HCT116 (cell line): ENCODE data around the gene SGCA. TPM values are rescaled to one million over a fixed set of nuclear protein-coding genes. Genes with fewer than 3 reads are reported as not detected.

Source experiments
- ATAC-seq: fragments of 200-7000 bp; cut with Tn5 transposase; 2 replicates; pipeline ENCODE4 v1.9.1; 2020; ENCODE audit warnings: mild to moderate bottlenecking, moderate library complexity
- BruUV-seq: library from RNA; stranded (reverse); fragments of 400-500 nt; replicated peaks from 2 replicates; lab custom pipeline; 2021; lab: Mats Ljungman, UMichigan
- CTCF ChIA-PET: fragments of 300-600 bp; sonication (Branson Sonifier 250); formaldehyde crosslinking; loops from one replicate; lab custom pipeline; 2021; ENCODE audit warnings: antibody characterized with exemption; lab: Charles Lee
- POLR2A ChIA-PET: fragments of 300-600, 350-600 bp; sonication (Branson Sonifier 250); formaldehyde crosslinking; loops from one replicate; lab custom pipeline; 2021; ENCODE audit warnings: antibody characterized with exemption; lab: Charles Lee
- RAD21 ChIA-PET, 2 experiments: fragments of 300-600 bp; sonication (Branson Sonifier 250); formaldehyde crosslinking; loops; one replicate each; lab custom pipeline; 2023; ENCODE audit warnings: low total read pairs in 2 of 2; ENCODE audit not compliant: uncharacterized antibody in 2 of 2, unreplicated experiment in 2 of 2, low non-redundant PET in 1 of 2; lab: Charles Lee
- DNase-seq: peaks from one replicate; pipeline ENCODE4 v3.0.0-alpha.2; 2010; ENCODE audit warnings: low read depth, low spot score
- H2AFZ ChIP-seq: fragments of 200-600 bp; shearing (Covaris generic), sonication (generic); 2 replicates; pipeline ENCODE4 v1.6.1; 2017; ENCODE audit warnings: low read depth, mixed run types, mixed read lengths, antibody characterized with exemption, low read length; ENCODE audit not compliant: poor library complexity, severe bottlenecking
- H3K27ac ChIP-seq: 2 replicates; pipeline ENCODE4 v1.5.1; 2012; ENCODE audit warnings: low read depth, low read length
- H3K27me3 ChIP-seq: fragments of 200-600 bp; sonication (generic); 2 replicates; pipeline ENCODE4 v1.6.1; 2016; ENCODE audit warnings: mixed run types, low read length, mixed read lengths; ENCODE audit not compliant: insufficient read depth
- H3K36me3 ChIP-seq, 2 experiments: fragments of 200-500 bp in 1 of 2; fragments of 200-600 bp in 1 of 2; sonication (Bioruptor generic) in 1 of 2; sonication (generic) in 1 of 2; 2 replicates each; pipeline versions ENCODE4 v1.5.1 to v1.6.1; 2014 to 2016; ENCODE audit warnings: low read length in 2 of 2, inconsistent platforms in 1 of 2, mixed read lengths in 1 of 2, mixed run types in 1 of 2; ENCODE audit not compliant: insufficient read depth in 2 of 2, control insufficient read depth in 1 of 2
- H3K4me1 ChIP-seq, 2 experiments: fragments of 200-600 bp in 1 of 2; sonication (generic) in 1 of 2; 2 replicates each; pipeline versions ENCODE4 v1.5.1 to v1.6.1; 2012 to 2017; ENCODE audit warnings: low read length in 2 of 2, inconsistent platforms in 1 of 2, mild to moderate bottlenecking in 1 of 2, mixed read lengths in 1 of 2, mixed run types in 1 of 2, moderate library complexity in 1 of 2; ENCODE audit not compliant: insufficient read depth in 2 of 2, control insufficient read depth in 1 of 2
- H3K4me2 ChIP-seq: fragments of 200-600 bp; sonication (generic); 2 replicates; pipeline ENCODE4 v1.6.1; 2017; ENCODE audit warnings: mixed run types, low read length, mixed read lengths
- H3K4me3 ChIP-seq, 2 experiments: fragments of 200-600 bp in 1 of 2; sonication (generic) in 1 of 2; replicated peaks in 1 of 2; 2 replicates each; pipeline ENCODE4 v1.5.1; 2011 to 2016; ENCODE audit warnings: low read length in 2 of 2, control low read depth in 1 of 2, low read depth in 1 of 2, mild to moderate bottlenecking in 1 of 2, mixed read lengths in 1 of 2, mixed run types in 1 of 2
- H3K79me2 ChIP-seq: fragments of 200-600 bp; sonication (generic); 2 replicates; pipeline ENCODE4 v1.6.1; 2017; ENCODE audit warnings: mild to moderate bottlenecking, mixed run types, low read length, moderate library complexity, mixed read lengths; ENCODE audit not compliant: insufficient read depth
- H3K9ac ChIP-seq: fragments of 200-600 bp; sonication (generic); 2 replicates; pipeline ENCODE4 v1.6.1; 2016; ENCODE audit warnings: low read length, mixed read lengths
- H3K9me2 ChIP-seq: fragments of 200-600 bp; sonication (generic), shearing (Covaris generic); 2 replicates; pipeline ENCODE4 v1.6.1; 2017; ENCODE audit warnings: mixed run types, mild to moderate bottlenecking, moderate library complexity; ENCODE audit not compliant: insufficient read depth
- H3K9me3 ChIP-seq, 2 experiments: fragments of 200-500 bp in 1 of 2; fragments of 200-600 bp in 1 of 2; sonication (Bioruptor generic) in 1 of 2; sonication (generic) in 1 of 2; 2 replicates each; pipeline ENCODE4 v1.6.1; 2014 to 2017; ENCODE audit warnings: low read length in 2 of 2, mixed read lengths in 2 of 2, inconsistent platforms in 1 of 2, low read depth in 1 of 2, mild to moderate bottlenecking in 1 of 2, mixed run types in 1 of 2, moderate library complexity in 1 of 2; ENCODE audit not compliant: control insufficient read depth in 1 of 2, insufficient read depth in 1 of 2
- H4K20me1 ChIP-seq: fragments of 200-600 bp; sonication (generic), shearing (Covaris generic); 2 replicates; pipeline ENCODE4 v1.6.1; 2017; ENCODE audit warnings: mixed run types, mild to moderate bottlenecking, moderate library complexity; ENCODE audit not compliant: insufficient read depth
- EGR1 ChIP-seq: IDR thresholded peaks from 2 replicates; pipeline ENCODE4 v1.6.1; 2012; ENCODE audit warnings: low read depth
- ELF1 ChIP-seq: IDR thresholded peaks from 2 replicates; pipeline ENCODE4 v1.6.1; 2012; ENCODE audit warnings: low read depth, borderline replicate concordance
- JUND ChIP-seq: IDR thresholded peaks from 2 replicates; pipeline ENCODE4 v1.6.1; 2012
- RAD21 ChIP-seq: IDR thresholded peaks from 2 replicates; pipeline ENCODE4 v1.6.1; 2012; ENCODE audit warnings: low read depth, mild to moderate bottlenecking
- SIN3A ChIP-seq: IDR thresholded peaks from 2 replicates; pipeline ENCODE4 v1.6.1; 2012; ENCODE audit warnings: low read depth
- SRF ChIP-seq: IDR thresholded peaks from 2 replicates; pipeline ENCODE4 v1.6.1; 2012; ENCODE audit warnings: low read depth
- ZFX ChIP-seq: fragments of 450-650 bp; IDR thresholded peaks from 2 replicates; pipeline ENCODE4 v1.6.1; 2017
- intact Hi-C: fragments of 100-400 bp; cut with micrococcal nuclease; formaldehyde crosslinking; loops from 2 replicates; pipeline ENCODE4 v1.10.0; 2022
- total RNA-seq: library from RNA; stranded (reverse); gene quantifications from one replicate; pipeline ENCODE4 v1.2.1, GENCODE V29; 2021; ENCODE audit not compliant: unreplicated experiment
- TF ChIP-seq, protein P1 (sequence below), 3 experiments: fragments of 200-600 bp in 1 of 3; sonication (generic) in 1 of 3; IDR thresholded peaks in 2 of 3; conservative IDR thresholded peaks in 1 of 3; 2 replicates each; pipeline ENCODE4 v1.5.1; 2012 to 2017; ENCODE audit warnings: low read depth in 2 of 3, low read length in 2 of 3, antibody characterized with exemption in 1 of 3, borderline replicate concordance in 1 of 3, control low read depth in 1 of 3, mild to moderate bottlenecking in 1 of 3, mixed read lengths in 1 of 3, mixed run types in 1 of 3, moderate library complexity in 1 of 3; ENCODE audit not compliant: insufficient read depth in 1 of 3
- TF ChIP-seq, protein P2 (sequence below): IDR thresholded peaks from 2 replicates; pipeline ENCODE4 v1.6.1; 2012; ENCODE audit warnings: low read depth
- TF ChIP-seq, protein P3 (sequence below): IDR thresholded peaks from 2 replicates; pipeline ENCODE4 v1.6.1; 2011; ENCODE audit warnings: mild to moderate bottlenecking, low read length, moderate library complexity; ENCODE audit not compliant: insufficient replicate concordance; ENCODE audit errors: extremely low read depth

Gene SGCA
- total RNA-seq, 1 experiment from 2014 or later = 0.37 TPM

DNA sequence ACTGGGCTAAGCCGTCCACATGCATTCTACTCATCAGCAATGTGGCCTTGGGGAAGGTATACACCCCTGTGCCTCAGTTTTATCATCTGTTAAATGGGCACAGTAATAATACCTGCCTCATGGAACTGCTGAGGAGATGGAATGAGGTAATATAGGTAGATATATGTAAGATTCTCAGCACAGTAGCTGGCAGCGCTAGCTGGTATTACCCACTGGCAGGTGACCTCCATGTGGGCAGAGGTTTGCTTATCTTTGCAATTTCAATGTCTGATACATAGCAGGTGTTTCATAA, 1.2 kb upstream of the SGCA start:
- intact Hi-C loops = no loop called here
- POLR2A ChIA-PET = no interaction called here

More for the DNA sequence above, 1.2 kb upstream of the SGCA start:
- H3K27ac ChIP-seq = no peak overlapping the region; the same call in 1 of the 2 replicates
- H3K9me3 ChIP-seq = no peaks in the 10 kb centered on the region
- no peaks in the 10 kb centered on the region for H3K79me2 ChIP-seq
- no peak for DNase-seq
- CTCF ChIA-PET = interaction anchor here (1.9 to 2.5 kb wide), 3 partner anchors 14 to 35 kb away, joined by 4 to 9 read pairs (median 7); no protein-coding TSS in a partner anchor
- no peak overlapping the region for H3K9ac ChIP-seq
- no peaks in the 10 kb centered on the region for H3K36me3 ChIP-seq
- no peaks in the 10 kb centered on the region for H3K9me2 ChIP-seq
- no peak overlapping the region for H2AFZ ChIP-seq
- no peak overlapping the region for H3K4me3 ChIP-seq
- H4K20me1 ChIP-seq = no peaks in the 10 kb centered on the region
- RAD21 ChIA-PET = interaction anchor here in 1 of 2 experiments (1.3 kb wide), 1 partner anchor 35 kb away, joined by 7 read pairs; no protein-coding TSS in a partner anchor
- TF ChIP-seq, protein P1, sequence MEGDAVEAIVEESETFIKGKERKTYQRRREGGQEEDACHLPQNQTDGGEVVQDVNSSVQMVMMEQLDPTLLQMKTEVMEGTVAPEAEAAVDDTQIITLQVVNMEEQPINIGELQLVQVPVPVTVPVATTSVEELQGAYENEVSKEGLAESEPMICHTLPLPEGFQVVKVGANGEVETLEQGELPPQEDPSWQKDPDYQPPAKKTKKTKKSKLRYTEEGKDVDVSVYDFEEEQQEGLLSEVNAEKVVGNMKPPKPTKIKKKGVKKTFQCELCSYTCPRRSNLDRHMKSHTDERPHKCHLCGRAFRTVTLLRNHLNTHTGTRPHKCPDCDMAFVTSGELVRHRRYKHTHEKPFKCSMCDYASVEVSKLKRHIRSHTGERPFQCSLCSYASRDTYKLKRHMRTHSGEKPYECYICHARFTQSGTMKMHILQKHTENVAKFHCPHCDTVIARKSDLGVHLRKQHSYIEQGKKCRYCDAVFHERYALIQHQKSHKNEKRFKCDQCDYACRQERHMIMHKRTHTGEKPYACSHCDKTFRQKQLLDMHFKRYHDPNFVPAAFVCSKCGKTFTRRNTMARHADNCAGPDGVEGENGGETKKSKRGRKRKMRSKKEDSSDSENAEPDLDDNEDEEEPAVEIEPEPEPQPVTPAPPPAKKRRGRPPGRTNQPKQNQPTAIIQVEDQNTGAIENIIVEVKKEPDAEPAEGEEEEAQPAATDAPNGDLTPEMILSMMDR (IDR thresholded peaks at IDR 0.05 in 2 of 3, conservative IDR thresholded peaks at IDR 0.05 in 1 of 3; ENCODE audit: borderline replicate concordance in 1 of 3, insufficient read depth in 1 of 3, low read depth in 2 of 3, low read length in 2 of 3) = no peak
- no peak for TF ChIP-seq SIN3A
- no peak for TF ChIP-seq ZFX
- TF ChIP-seq EGR1 = no peak
- TF ChIP-seq, protein P2, sequence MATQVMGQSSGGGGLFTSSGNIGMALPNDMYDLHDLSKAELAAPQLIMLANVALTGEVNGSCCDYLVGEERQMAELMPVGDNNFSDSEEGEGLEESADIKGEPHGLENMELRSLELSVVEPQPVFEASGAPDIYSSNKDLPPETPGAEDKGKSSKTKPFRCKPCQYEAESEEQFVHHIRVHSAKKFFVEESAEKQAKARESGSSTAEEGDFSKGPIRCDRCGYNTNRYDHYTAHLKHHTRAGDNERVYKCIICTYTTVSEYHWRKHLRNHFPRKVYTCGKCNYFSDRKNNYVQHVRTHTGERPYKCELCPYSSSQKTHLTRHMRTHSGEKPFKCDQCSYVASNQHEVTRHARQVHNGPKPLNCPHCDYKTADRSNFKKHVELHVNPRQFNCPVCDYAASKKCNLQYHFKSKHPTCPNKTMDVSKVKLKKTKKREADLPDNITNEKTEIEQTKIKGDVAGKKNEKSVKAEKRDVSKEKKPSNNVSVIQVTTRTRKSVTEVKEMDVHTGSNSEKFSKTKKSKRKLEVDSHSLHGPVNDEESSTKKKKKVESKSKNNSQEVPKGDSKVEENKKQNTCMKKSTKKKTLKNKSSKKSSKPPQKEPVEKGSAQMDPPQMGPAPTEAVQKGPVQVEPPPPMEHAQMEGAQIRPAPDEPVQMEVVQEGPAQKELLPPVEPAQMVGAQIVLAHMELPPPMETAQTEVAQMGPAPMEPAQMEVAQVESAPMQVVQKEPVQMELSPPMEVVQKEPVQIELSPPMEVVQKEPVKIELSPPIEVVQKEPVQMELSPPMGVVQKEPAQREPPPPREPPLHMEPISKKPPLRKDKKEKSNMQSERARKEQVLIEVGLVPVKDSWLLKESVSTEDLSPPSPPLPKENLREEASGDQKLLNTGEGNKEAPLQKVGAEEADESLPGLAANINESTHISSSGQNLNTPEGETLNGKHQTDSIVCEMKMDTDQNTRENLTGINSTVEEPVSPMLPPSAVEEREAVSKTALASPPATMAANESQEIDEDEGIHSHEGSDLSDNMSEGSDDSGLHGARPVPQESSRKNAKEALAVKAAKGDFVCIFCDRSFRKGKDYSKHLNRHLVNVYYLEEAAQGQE = no peak
- TF ChIP-seq, protein P3, sequence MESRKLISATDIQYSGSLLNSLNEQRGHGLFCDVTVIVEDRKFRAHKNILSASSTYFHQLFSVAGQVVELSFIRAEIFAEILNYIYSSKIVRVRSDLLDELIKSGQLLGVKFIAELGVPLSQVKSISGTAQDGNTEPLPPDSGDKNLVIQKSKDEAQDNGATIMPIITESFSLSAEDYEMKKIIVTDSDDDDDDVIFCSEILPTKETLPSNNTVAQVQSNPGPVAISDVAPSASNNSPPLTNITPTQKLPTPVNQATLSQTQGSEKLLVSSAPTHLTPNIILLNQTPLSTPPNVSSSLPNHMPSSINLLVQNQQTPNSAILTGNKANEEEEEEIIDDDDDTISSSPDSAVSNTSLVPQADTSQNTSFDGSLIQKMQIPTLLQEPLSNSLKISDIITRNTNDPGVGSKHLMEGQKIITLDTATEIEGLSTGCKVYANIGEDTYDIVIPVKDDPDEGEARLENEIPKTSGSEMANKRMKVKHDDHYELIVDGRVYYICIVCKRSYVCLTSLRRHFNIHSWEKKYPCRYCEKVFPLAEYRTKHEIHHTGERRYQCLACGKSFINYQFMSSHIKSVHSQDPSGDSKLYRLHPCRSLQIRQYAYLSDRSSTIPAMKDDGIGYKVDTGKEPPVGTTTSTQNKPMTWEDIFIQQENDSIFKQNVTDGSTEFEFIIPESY = no peak
- no peak for TF ChIP-seq ELF1
- TF ChIP-seq SRF = no peak
- no peak for TF ChIP-seq RAD21
- TF ChIP-seq JUND = no peak
- TF ChIP-seq, all 23 proteins: peak for 0
- Histone ChIP-seq H3K27me3 (no peaks in the 10 kb centered on the region), H3K4me2 (no peak overlapping the region), H3K4me1 (peaks cover 20 to 49% of the 10 kb centered on the region in 2 experiments)
- no TSS peak for BruUV-seq
- ATAC-seq = no peak
